Measurements from ENCODE around the gene MALRD1. TPM values are rescaled to one million over a fixed set of nuclear protein-coding genes. Genes with fewer than 3 reads are reported as not detected.

Gene MALRD1
- total RNA-seq, 1 donor from 2014 or later = 1.5 TPM

- no peak for TF ChIP-seq CTCF (IDR thresholded peaks at IDR 0.05; ENCODE audit: unreplicated experiment)
Measured at GRCh38 chr10:19570120-19570519, 521.5 kb downstream of the MALRD1 start.

GRCh38 chr10:19570991-19571390 is 522.4 kb downstream of the MALRD1 start:
- Mint-ChIP-seq H3K9me3 (ENCODE audit: low read depth) (no peaks in the 10 kb centered on the region), H3K27ac (no peak overlapping the region), H3K4me3 (ENCODE audit: low read depth) (no peak overlapping the region), H3K36me3 (ENCODE audit: insufficient read depth) (no peaks in the 10 kb centered on the region), H3K27me3 (no peaks in the 10 kb centered on the region), H3K4me1 (ENCODE audit: low read depth) (no peaks in the 10 kb centered on the region)
- no peak for DNase-seq (ENCODE audit: low spot score, unreplicated experiment)
- TF ChIP-seq CTCF (IDR thresholded peaks at IDR 0.05; ENCODE audit: unreplicated experiment) = no peak

More at GRCh38 chr10:19570120-19570519, 521.5 kb downstream of the MALRD1 start:
- Mint-ChIP-seq H3K36me3 (ENCODE audit: insufficient read depth) (no peaks in the 10 kb centered on the region), H3K27ac (no peak overlapping the region), H3K9me3 (ENCODE audit: low read depth) (no peaks in the 10 kb centered on the region), H3K27me3 (no peaks in the 10 kb centered on the region), H3K4me3 (ENCODE audit: low read depth) (no peak overlapping the region), H3K4me1 (ENCODE audit: low read depth) (no peaks in the 10 kb centered on the region)
- no peak for DNase-seq (ENCODE audit: low spot score, unreplicated experiment)

GRCh38 chr10:19572056-19572455 is 523.5 kb downstream of the MALRD1 start:
- Mint-ChIP-seq H3K4me3 (ENCODE audit: low read depth) (no peak overlapping the region), H3K9me3 (ENCODE audit: low read depth) (no peaks in the 10 kb centered on the region), H3K27me3 (no peaks in the 10 kb centered on the region), H3K27ac (no peak overlapping the region), H3K36me3 (ENCODE audit: insufficient read depth) (no peaks in the 10 kb centered on the region), H3K4me1 (ENCODE audit: low read depth) (no peaks in the 10 kb centered on the region)
- no peak for DNase-seq (ENCODE audit: low spot score, unreplicated experiment)
- no peak for TF ChIP-seq CTCF (IDR thresholded peaks at IDR 0.05; ENCODE audit: unreplicated experiment)

- Mint-ChIP-seq H3K27me3 (no peaks in the 10 kb centered on the region), H3K9me3 (ENCODE audit: low read depth) (no peaks in the 10 kb centered on the region), H3K4me1 (ENCODE audit: low read depth) (peaks cover 3% of the 10 kb centered on the region), H3K27ac (no peak overlapping the region), H3K36me3 (ENCODE audit: insufficient read depth) (no peaks in the 10 kb centered on the region), H3K4me3 (ENCODE audit: low read depth) (no peak overlapping the region)
- no peak for DNase-seq (ENCODE audit: low spot score, unreplicated experiment)
- no peak for TF ChIP-seq CTCF (IDR thresholded peaks at IDR 0.05; ENCODE audit: unreplicated experiment)
Measured at GRCh38 chr10:19576576-19576975, 528.0 kb downstream of the MALRD1 start.

GRCh38 chr10:19577381-19577780 is 528.8 kb downstream of the MALRD1 start:
- no peak for TF ChIP-seq CTCF (IDR thresholded peaks at IDR 0.05; ENCODE audit: unreplicated experiment)
- H3K27me3 Mint-ChIP-seq = no peaks in the 10 kb centered on the region
- peaks cover 3% of the 10 kb centered on the region for H3K4me1 Mint-ChIP-seq (ENCODE audit: low read depth)
- H3K4me3 Mint-ChIP-seq (ENCODE audit: low read depth) = no peak overlapping the region
- no peak for DNase-seq (ENCODE audit: low spot score, unreplicated experiment)
- H3K36me3 Mint-ChIP-seq (ENCODE audit: insufficient read depth) = no peaks in the 10 kb centered on the region
- no peak overlapping the region for H3K27ac Mint-ChIP-seq
- H3K9me3 Mint-ChIP-seq (ENCODE audit: low read depth) = no peaks in the 10 kb centered on the region

All from progenitor cell of endocrine pancreas (in vitro differentiated cells).